AG04449 (cell line): Measurements from ENCODE around the gene RAP1GAP2.

Experiments
- CTCF ChIA-PET: fragments of 350-600 bp; formaldehyde crosslinking; extraction: SDS; loops from one replicate; lab custom pipeline; 2021; ENCODE audit warnings: antibody characterized with exemption; lab: Yijun Ruan, JAX
- POLR2A ChIA-PET: fragments of 400-600, 350-600 bp; formaldehyde crosslinking; extraction: SDS; loops from one replicate; lab custom pipeline; 2020; ENCODE audit warnings: antibody characterized with exemption, inconsistent platforms; lab: Yijun Ruan, JAX
- DNase-seq: peaks from one replicate; pipeline ENCODE4 v3.0.0-alpha.2; 2010; ENCODE audit warnings: low read depth, low spot score
- H3K4me3 ChIP-seq: 2 replicates; pipeline ENCODE4 v1.5.1; 2011; ENCODE audit warnings: low read depth, mild to moderate bottlenecking, control low read depth, low read length
- CTCF ChIP-seq: IDR thresholded peaks from one replicate; pipeline ENCODE4 v1.5.1; 2011; ENCODE audit warnings: mild to moderate bottlenecking, moderate library complexity, low read length, control low read depth, inconsistent platforms; ENCODE audit not compliant: insufficient read depth; ENCODE audit errors: missing control alignments

The RAP1GAP2 gene

GRCh38 chr17:2805961-2806360 is 9.7 kb downstream of the RAP1GAP2 start:
- POLR2A ChIA-PET: no interaction called here
- TF ChIP-seq CTCF: no peak
- H3K4me3 ChIP-seq: no peak overlapping the region
- DNase-seq: no peak
- CTCF ChIA-PET: interaction anchor here (0.9 kb wide), 1 partner anchor 20 kb away, joined by 4 read pairs; no protein-coding TSS in a partner anchor

- POLR2A ChIA-PET: no interaction called here
- TF ChIP-seq CTCF: no peak
- H3K4me3 ChIP-seq: no peak overlapping the region
- CTCF ChIA-PET: no interaction called here
- DNase-seq: no peak
Measured at GRCh38 chr17:2808367-2809335, 12.4 kb downstream of the RAP1GAP2 start.

- TF ChIP-seq CTCF: no peak
- ChIA-PET POLR2A (no interaction called here), CTCF (no interaction called here)
- H3K4me3 ChIP-seq: no peak overlapping the region
- DNase-seq: no peak
Measured at GRCh38 chr17:2809337-2809736, 13.1 kb downstream of the RAP1GAP2 start.

- DNase-seq: no peak
- no peak for TF ChIP-seq CTCF
- H3K4me3 ChIP-seq: no peak overlapping the region
- CTCF ChIA-PET: no interaction called here
- POLR2A ChIA-PET: no interaction called here
Measured at GRCh38 chr17:2814049-2814448, 17.8 kb downstream of the RAP1GAP2 start.

- ChIA-PET POLR2A (no interaction called here), CTCF (no interaction called here)
- no peak for TF ChIP-seq CTCF
- no peak overlapping the region for H3K4me3 ChIP-seq
- DNase-seq: no peak
Measured at GRCh38 chr17:2814481-2815341, 18.5 kb downstream of the RAP1GAP2 start.

GRCh38 chr17:2815781-2816185 is 19.5 kb downstream of the RAP1GAP2 start:
- DNase-seq: no peak
- H3K4me3 ChIP-seq: no peak overlapping the region
- TF ChIP-seq CTCF: no peak
- POLR2A ChIA-PET: no interaction called here
- CTCF ChIA-PET: no interaction called here
